Activated naive CD4-positive, alpha-beta T cell treated with anti-CD3 and anti-CD28 coated beads, Interleukin-2, amount 50 U/mL, for 24 hours (primary cell): Measurements from ENCODE around the gene P2RY14.
A peak's percentile ranks its signal among the peaks of the same experiment; 100 is the strongest.

Experiments used
- H3K27ac Mint-ChIP-seq: one replicate; pipeline ENCODE4 v1.8.0; 2021; ENCODE audit warnings: mild to moderate bottlenecking, mixed read lengths
- H3K27me3 Mint-ChIP-seq: one replicate; pipeline ENCODE4 v1.8.0; 2021; ENCODE audit warnings: mixed read lengths
- H3K36me3 Mint-ChIP-seq: one replicate; pipeline ENCODE4 v1.8.0; 2021; ENCODE audit warnings: mixed read lengths
- H3K4me1 Mint-ChIP-seq: one replicate; pipeline ENCODE4 v1.8.0; 2021; ENCODE audit warnings: mixed read lengths
- H3K4me3 Mint-ChIP-seq: one replicate; pipeline ENCODE4 v1.8.0; 2021; ENCODE audit warnings: mild to moderate bottlenecking, mixed read lengths
- H3K9me3 Mint-ChIP-seq: one replicate; pipeline ENCODE4 v1.8.0; 2021; ENCODE audit warnings: mixed read lengths

Gene P2RY14

DNA sequence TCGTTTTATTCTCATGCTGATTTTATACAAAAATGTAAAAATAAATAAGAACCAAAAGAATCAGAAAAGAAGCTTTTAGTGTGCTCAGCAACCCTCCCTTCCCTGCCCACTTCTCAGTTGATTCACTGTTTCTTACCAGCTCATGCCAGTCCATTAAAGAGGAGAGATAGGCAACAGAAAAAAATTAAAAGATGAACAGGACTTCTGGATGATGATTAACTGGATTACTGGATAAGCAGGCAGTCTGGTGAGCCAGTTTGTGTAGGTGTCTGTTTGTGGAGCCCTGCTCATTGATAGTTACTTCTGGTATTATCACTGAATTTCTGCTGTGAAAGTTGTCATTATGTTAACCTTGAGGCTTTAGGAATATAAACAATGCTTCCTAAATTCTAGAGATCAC lies 60.2 kb downstream of the P2RY14 start:
- H3K36me3 Mint-ChIP-seq: peaks cover 9% of the 10 kb centered on the region
- H3K9me3 Mint-ChIP-seq: no peaks in the 10 kb centered on the region
- peaks cover 8% of the 10 kb centered on the region for H3K4me1 Mint-ChIP-seq
- H3K4me3 Mint-ChIP-seq: no peak overlapping the region
- no peak overlapping the region for H3K27ac Mint-ChIP-seq
- H3K27me3 Mint-ChIP-seq: no peaks in the 10 kb centered on the region

DNA sequence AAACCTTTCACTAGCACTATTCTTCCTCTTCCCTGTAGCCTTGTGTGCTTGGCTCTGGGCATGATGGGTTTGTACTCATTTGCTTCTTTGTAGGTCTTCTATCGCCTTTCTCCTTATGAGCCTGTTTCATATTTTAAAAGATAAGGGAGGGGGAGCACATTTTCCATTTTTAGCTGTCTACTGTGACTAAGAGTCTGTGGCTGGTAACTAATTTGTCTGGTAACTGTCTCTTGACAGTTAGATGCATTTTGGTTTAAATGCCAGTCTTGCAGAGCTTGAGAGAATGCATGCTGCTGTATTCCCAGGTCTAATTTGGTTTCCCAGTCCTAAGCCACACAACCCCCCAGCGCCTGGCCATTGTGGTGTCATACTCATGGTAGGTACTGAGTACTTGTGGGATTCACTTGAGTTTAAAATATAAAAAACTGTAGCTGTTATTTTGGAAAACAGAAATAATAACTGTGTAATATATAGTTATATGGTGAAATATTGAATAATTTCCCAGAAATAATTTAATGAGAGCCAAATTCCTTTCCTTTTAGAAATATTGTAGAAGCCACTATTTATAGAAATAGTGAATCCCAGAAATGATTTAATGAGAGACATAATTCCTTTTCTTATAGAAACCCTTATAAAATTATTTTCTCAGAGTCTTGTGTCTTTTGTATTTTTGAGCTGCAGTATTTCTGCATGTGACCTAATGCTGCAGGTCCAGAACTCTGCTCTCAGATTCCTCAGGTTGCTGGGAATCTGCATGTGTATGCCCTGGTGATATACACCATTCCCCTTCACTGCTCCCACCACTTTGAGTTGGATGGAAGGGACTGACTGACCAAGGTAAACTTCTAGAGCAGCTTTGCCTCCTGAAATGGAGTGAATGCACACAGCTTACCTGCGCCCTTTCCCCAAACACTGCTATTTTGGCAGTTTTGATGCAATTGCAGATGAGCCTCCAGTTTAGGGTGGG lies 61.4 kb downstream of the P2RY14 start:
- no peak overlapping the region for H3K27ac Mint-ChIP-seq
- no peak overlapping the region for H3K4me3 Mint-ChIP-seq
- H3K4me1 Mint-ChIP-seq: peaks cover 8% of the 10 kb centered on the region
- peaks cover 3% of the 10 kb centered on the region for H3K36me3 Mint-ChIP-seq
- no peaks in the 10 kb centered on the region for H3K9me3 Mint-ChIP-seq
- H3K27me3 Mint-ChIP-seq: no peaks in the 10 kb centered on the region

DNA sequence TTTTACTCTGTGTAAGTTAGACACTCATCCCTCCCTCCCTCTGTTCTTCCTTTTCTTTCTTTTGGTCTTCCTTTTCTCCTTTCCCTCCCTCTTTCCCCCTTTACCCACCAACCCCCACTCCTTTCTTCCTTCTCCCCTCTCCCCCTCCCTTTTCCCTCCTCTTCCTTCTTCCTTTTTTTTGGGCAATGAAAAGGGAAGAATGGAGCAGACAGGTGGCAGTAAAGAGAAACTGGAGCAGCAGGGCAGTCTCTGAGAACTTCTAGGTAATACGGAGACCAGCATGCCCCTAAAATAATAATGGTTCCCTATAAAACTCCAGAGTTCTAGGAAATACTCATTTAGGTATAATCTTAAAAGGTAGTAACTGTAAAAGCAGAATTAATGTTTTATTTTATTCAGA lies 63.9 kb downstream of the P2RY14 start:
- H3K27ac Mint-ChIP-seq: no peak overlapping the region
- peaks cover 27% of the 10 kb centered on the region for H3K4me1 Mint-ChIP-seq
- H3K27me3 Mint-ChIP-seq: no peaks in the 10 kb centered on the region
- H3K36me3 Mint-ChIP-seq: no peaks in the 10 kb centered on the region
- no peak overlapping the region for H3K4me3 Mint-ChIP-seq
- no peaks in the 10 kb centered on the region for H3K9me3 Mint-ChIP-seq

DNA sequence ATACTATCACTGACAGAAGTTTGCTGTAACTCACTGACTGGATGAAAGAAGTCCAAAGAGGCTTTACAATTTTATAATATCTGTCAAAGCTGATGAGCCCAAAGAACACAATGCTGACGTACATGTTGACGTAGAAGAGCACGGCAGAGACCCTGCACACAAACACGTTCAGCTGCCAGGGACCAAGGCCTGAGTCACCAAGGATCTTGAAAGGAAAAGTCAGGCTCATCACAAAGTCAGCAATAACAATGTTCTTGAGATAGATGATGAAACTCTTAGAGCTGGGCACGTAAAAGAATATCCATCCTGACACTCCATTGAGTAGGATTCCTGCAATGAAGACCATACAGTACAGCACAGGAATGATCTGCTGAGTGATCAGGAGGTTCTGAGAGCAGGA lies 64.5 kb downstream of the P2RY14 start:
- Mint-ChIP-seq H3K27me3 (no peaks in the 10 kb centered on the region), H3K36me3 (no peaks in the 10 kb centered on the region)

DNA sequence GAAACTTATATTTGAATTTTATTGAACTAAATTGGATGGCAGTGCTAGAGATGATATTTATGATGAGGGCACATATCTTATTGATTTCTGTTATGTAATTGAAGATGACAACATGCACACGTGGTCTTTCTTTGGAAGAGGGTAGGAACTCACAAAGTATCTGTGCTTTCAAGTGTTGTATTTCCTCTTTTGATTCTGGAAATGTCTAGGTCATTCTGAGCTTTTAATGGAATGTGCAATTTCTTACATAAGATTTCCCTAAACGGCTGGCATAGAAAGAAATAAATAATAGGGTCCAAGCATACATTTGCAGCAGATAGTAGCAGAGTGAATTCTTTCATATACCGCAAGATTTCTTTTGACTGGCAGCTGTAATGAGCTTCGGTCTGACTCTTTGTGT lies 65.2 kb downstream of the P2RY14 start:
- Mint-ChIP-seq H3K9me3 (no peaks in the 10 kb centered on the region), H3K4me1 (peaks cover 34% of the 10 kb centered on the region), H3K27ac (no peak overlapping the region), H3K36me3 (no peaks in the 10 kb centered on the region), H3K27me3 (no peaks in the 10 kb centered on the region), H3K4me3 (no peak overlapping the region)

More for the DNA sequence above, 64.5 kb downstream of the P2RY14 start:
- no peaks in the 10 kb centered on the region for H3K9me3 Mint-ChIP-seq
- no peak overlapping the region for H3K4me3 Mint-ChIP-seq
- no peak overlapping the region for H3K27ac Mint-ChIP-seq
- peaks cover 29% of the 10 kb centered on the region for H3K4me1 Mint-ChIP-seq

DNA sequence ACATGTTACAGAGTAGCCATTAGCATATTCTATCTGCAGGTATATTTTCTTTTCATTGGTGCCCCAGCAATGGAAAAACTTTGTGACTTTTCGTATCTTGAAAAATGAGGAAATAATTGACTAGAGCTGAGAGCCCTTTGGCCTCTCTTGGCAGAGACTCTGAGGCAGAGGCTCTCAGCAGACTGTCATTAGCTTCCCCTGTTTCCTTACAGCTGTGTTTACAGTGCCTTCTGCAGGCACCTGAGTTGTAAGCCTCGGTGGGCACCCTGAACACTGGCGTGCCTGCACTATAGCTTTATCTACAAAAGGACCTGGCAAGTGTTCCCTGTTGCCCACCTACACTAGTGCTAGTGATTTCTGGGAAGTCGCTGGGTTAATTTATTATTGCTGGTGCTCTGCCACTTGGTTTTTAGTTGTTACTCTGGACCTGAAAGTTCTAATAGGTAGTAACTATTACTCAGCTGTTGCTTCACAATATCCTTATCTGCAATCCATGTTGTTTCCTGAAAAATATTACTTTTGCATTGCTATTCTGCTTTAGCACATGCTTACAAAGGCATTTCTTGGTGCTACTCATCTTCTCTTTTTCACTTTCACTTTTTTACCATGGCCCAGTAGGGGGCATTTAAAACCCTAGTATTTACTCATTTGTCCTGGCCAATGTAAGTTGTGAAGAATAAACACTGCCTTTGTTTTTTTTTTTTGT lies 67.5 kb downstream of the P2RY14 start:
- H3K27me3 Mint-ChIP-seq: no peaks in the 10 kb centered on the region
- H3K27ac Mint-ChIP-seq: peak overlapping the region; percentile 86
- peaks cover 48% of the 10 kb centered on the region for H3K4me1 Mint-ChIP-seq

DNA sequence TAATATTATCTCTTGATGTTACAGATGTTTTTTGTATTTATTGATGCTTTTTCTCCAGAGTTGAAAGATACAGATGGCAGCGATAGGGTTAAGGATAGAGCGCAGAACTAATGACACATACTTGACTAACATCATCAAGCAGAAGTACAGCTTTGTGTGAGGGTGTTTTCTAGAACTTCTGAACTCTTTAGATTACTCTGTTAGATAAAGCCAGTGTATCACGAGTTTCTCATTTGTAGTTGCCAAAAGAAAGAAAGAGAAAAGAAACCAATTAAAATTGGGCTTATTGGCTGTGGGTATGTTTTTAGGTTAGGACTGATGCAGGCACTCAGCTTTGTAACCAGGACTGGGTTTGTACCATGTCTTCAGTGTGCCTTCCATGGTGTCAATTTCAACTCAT lies 68.7 kb downstream of the P2RY14 start:
- H3K27ac Mint-ChIP-seq: peak overlapping the region; percentile 86
- no peaks in the 10 kb centered on the region for H3K27me3 Mint-ChIP-seq
- peaks cover 60% of the 10 kb centered on the region for H3K4me1 Mint-ChIP-seq
- no peaks in the 10 kb centered on the region for H3K9me3 Mint-ChIP-seq
- peak overlapping the region; percentile 16 for H3K4me3 Mint-ChIP-seq
- no peaks in the 10 kb centered on the region for H3K36me3 Mint-ChIP-seq

More for the DNA sequence above, 67.5 kb downstream of the P2RY14 start:
- Mint-ChIP-seq H3K36me3 (no peaks in the 10 kb centered on the region), H3K9me3 (no peaks in the 10 kb centered on the region), H3K4me3 (no peak overlapping the region)

DNA sequence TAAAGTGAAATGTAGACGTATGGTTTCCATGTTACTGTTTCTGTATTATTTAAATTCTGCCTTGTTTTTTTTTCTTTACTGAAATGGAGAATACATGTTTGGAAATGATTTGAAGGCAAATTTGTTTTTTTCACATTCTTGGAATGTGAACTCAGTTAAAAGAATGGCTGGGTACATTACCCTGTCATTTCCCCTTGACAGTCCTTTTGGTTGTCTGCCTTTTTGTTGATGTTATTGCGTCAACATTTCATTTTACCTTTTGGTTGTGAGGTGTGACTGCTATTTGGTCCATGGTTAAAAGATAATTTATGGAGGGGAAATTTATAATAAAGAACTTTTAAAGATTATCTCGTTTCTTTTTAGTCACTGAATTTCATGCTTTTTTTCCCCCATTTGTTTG lies 72.1 kb downstream of the P2RY14 start:
- H3K4me3 Mint-ChIP-seq: peak overlapping the region; percentile 23
- H3K4me1 Mint-ChIP-seq: peaks cover 72% of the 10 kb centered on the region
- no peaks in the 10 kb centered on the region for H3K9me3 Mint-ChIP-seq
- no peaks in the 10 kb centered on the region for H3K27me3 Mint-ChIP-seq
- H3K27ac Mint-ChIP-seq: peak overlapping the region; percentile 96
- peaks cover 5% of the 10 kb centered on the region for H3K36me3 Mint-ChIP-seq

DNA sequence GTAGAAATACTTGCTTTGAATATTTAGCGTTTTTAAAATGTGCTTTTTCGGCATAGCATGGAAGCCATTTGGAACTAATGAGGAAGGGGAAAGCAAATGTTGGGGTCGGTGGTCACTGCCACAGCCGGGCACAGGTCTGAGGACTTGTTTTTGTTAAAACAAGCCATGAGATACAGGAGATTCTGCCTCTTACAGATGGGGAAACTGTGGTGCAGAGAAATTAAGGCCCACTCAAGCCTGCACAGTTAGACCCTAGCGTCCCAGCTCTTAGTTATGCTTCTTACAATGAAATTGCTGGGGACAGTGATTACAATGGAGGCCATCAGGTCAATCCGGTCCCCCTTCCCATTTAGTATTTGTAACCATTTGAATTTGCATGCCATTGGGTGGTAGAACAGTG lies 72.9 kb downstream of the P2RY14 start:
- Mint-ChIP-seq H3K36me3 (peaks cover 9% of the 10 kb centered on the region), H3K27me3 (no peaks in the 10 kb centered on the region), H3K4me1 (peaks cover 72% of the 10 kb centered on the region), H3K27ac (peak overlapping the region; percentile 96), H3K4me3 (peak overlapping the region; percentile 73), H3K9me3 (no peaks in the 10 kb centered on the region)

DNA sequence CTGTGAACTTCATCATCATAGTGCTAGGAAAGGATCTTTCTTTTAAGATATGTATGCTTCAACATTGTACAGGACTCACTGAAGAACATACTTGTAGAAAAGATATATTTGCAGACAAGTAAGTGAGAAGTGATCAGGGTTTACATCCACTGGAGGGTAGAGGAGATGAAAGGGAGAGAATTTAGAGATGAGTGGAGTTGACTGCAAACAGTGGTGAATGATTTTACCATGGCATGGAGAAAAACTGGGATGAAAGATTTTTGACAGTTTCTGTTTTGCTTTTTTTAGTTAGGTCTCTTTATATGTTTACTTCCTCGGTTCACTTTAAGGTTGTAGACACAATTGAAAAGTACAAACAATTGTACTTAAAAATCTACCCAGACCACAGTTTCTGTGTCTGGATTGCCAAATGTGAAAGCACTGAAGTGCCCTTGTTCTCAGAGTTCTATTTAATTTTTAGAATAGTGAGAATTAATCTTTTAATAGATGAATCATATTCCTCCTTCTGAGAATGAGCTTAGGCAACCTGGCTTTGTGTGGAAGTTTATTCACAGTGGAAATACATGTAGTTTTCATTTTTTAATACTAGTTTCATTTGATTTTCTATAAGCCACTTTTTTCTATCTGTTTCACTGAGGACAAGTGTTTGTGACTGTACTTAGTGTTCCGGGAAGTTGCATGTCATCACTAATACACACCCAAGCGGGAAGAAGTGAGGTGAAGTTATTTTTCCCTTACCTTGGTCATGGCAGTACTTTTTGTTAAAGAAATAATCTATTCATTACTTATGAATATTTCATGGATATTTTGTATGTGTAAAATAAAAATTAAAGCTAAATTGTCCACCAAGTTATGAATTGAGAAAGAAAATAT lies 73.6 kb downstream of the P2RY14 start:
- Mint-ChIP-seq H3K27me3 (no peaks in the 10 kb centered on the region), H3K9me3 (no peaks in the 10 kb centered on the region), H3K4me3 (peak overlapping the region; percentile 73), H3K4me1 (peaks cover 69% of the 10 kb centered on the region), H3K27ac (peak overlapping the region; percentile 96), H3K36me3 (peaks cover 13% of the 10 kb centered on the region)

DNA sequence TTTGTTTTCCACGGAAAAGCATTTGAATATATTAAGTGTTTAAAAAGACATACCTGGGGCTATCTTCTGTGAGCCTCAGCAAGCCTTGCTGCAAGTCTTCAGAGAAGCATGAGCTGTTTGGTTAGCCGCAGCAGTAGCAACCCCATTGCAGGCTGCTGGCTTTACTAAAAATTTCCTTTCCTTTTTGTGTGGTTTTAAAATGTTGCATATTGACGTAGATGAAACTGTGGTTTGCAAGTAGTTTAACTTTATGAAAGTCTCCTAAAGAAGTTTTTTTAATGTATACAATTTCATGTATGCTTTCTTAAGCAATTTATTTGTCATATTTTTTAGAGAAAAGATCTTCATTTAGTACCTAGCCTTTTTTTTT lies 75.3 kb downstream of the P2RY14 start, which contains the start of gene GPR171:
Gene GPR171 (minus strand): TSS at position 166 of the 370 bp plus-strand sequence. CDS start 3,830 bp downstream, outside the sequence.
- peaks cover 28% of the 10 kb centered on the region for H3K36me3 Mint-ChIP-seq
- H3K4me3 Mint-ChIP-seq: peak within 1 kb of the TSS; percentile 89
- H3K27me3 Mint-ChIP-seq: no peaks in the 10 kb centered on the region
- no peaks in the 10 kb centered on the region for H3K9me3 Mint-ChIP-seq
- H3K4me1 Mint-ChIP-seq: peaks cover 71% of the 10 kb centered on the region
- H3K27ac Mint-ChIP-seq: peak within 1 kb of the TSS; percentile 96

DNA sequence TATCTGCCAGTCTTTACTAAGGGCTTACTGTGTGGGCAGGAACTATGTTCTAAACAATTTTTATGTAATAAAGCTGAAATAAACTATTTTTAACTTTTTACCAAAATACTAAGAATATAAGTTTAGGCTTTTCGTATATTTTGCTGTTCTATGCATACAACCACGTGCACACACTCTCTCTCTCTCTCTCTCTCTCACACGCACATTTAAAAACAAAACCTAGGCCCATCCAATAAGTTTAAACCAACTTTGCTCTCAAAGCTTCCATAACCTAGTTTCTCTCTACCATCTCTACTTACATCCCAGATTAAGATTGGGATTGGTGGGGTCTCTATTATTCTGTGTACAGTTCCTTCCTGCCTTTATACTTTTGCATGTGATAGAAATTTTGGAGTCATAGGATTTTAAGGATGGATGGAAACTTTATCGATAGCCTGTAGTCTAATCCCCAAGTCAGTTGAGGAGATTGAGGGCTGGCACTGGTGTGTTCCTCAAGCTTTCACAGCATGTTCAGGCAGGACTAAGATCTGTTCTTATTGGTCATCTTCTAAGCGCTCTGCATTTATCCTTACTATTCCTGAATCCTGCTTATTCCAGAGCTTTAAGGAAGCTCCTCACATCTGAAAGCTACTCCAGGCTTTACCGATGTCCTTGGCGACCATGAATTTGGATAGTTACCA lies 77.2 kb downstream of the P2RY14 start:
- no peaks in the 10 kb centered on the region for H3K9me3 Mint-ChIP-seq
- H3K27me3 Mint-ChIP-seq: no peaks in the 10 kb centered on the region
- H3K36me3 Mint-ChIP-seq: peaks cover 29% of the 10 kb centered on the region
- peak overlapping the region; percentile 89 for H3K4me3 Mint-ChIP-seq
- peak overlapping the region; percentile 100 for H3K27ac Mint-ChIP-seq
- H3K4me1 Mint-ChIP-seq: peaks cover 62% of the 10 kb centered on the region

DNA sequence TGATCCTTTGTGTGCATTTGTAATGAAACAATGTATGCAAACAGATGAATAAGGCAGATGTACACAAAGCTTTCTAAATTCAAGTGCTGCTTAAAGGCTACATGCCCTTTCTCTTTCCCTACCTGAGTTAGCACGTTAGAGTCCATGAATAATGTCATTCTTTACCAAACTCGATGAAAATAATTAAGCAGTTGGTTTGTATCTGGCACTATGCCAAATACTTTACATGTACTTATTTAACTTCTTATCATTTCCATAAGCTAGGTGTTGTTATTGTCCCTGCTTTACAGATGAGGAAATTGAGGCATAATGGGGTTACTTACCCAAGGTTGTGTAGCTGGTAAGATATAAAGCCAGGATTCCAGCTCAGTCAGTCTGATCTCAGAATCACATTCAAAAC lies 77.8 kb downstream of the P2RY14 start:
- H3K9me3 Mint-ChIP-seq: no peaks in the 10 kb centered on the region
- H3K27me3 Mint-ChIP-seq: no peaks in the 10 kb centered on the region
- H3K4me3 Mint-ChIP-seq: peak overlapping the region; percentile 89
- H3K4me1 Mint-ChIP-seq: peaks cover 59% of the 10 kb centered on the region
- H3K27ac Mint-ChIP-seq: peak overlapping the region; percentile 100
- peaks cover 30% of the 10 kb centered on the region for H3K36me3 Mint-ChIP-seq

DNA sequence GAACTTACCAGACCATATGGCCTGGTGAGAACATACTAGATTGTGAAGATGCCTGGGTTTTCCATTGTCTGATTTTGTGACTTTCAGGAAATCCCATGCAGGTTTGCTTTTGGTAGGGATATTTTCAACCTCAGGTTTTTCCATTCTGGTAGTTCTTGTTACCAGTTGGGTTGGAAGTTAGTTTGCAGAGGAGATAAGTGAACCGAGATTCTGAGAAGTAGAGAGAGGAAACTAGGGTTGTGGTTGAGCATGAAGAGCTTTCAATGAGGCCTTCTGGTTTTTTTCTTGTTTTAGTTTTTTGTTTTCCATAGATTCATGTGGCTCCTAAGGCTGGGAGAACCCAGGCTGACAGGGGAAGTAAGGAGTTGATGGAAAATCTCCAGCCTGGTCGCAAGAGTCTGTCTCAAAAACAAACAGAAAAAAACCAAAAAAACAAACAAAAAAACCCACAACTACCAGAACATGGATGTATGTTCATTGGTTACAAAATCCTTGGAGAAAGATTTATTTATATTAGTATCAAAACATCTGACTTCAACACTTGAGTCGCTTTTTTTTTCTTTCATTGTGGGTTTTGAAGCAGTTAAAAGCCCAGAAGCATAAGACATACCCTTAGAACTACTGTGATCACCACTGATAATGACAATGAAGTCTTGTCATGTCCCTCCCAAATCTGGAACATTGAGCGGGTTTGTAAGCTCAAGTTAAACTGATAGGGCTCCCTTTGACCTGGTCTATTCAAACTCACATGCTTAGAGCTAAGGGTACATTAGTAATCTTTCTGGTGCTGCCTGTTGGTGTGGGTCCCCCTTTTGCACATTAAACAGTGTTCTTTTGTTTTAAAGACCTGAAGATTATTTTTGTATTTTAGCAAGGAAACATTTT lies 78.5 kb downstream of the P2RY14 start:
- peak overlapping the region; percentile 89 for H3K4me3 Mint-ChIP-seq
- H3K27me3 Mint-ChIP-seq: no peaks in the 10 kb centered on the region
- H3K9me3 Mint-ChIP-seq: no peaks in the 10 kb centered on the region
- peaks cover 30% of the 10 kb centered on the region for H3K36me3 Mint-ChIP-seq
- H3K4me1 Mint-ChIP-seq: peaks cover 51% of the 10 kb centered on the region
- peak overlapping the region; percentile 100 for H3K27ac Mint-ChIP-seq
